ENCODE data around the gene SORBS1. TPM values are rescaled to one million over a fixed set of nuclear protein-coding genes. Genes with fewer than 3 reads are reported as not detected.

SORBS1 gene
- total RNA-seq, 1 donor from 2014 or later, result 221 TPM

GRCh38 chr10:95478935-95479334 is 82.2 kb downstream of the SORBS1 start:
- peaks cover 49% of the 10 kb centered on the region for H3K4me1 Mint-ChIP-seq (ENCODE audit: low read depth, unreplicated experiment)
- no peak for DNase-seq
- H3K27ac Mint-ChIP-seq (ENCODE audit: unreplicated experiment), result no peak overlapping the region

GRCh38 chr10:95478185-95478584 is 83.0 kb downstream of the SORBS1 start:
- peaks cover 7% of the 10 kb centered on the region for H3K9me3 Mint-ChIP-seq (ENCODE audit: unreplicated experiment)

More at GRCh38 chr10:95478935-95479334, 82.2 kb downstream of the SORBS1 start:
- Mint-ChIP-seq H3K27me3 (ENCODE audit: unreplicated experiment) (peaks cover 4% of the 10 kb centered on the region), H3K36me3 (ENCODE audit: unreplicated experiment) (peaks cover 6% of the 10 kb centered on the region), H3K4me3 (ENCODE audit: unreplicated experiment) (no peak overlapping the region), H3K9me3 (ENCODE audit: unreplicated experiment) (peaks cover 6% of the 10 kb centered on the region)
- no peak for TF ChIP-seq CTCF (IDR thresholded peaks at IDR 0.05; ENCODE audit: partially characterized antibody, unreplicated experiment)

GRCh38 chr10:95477175-95477520 is 84.0 kb downstream of the SORBS1 start:
- H3K27me3 Mint-ChIP-seq (ENCODE audit: unreplicated experiment), result peaks cover 4% of the 10 kb centered on the region
- no peak for TF ChIP-seq CTCF (IDR thresholded peaks at IDR 0.05; ENCODE audit: partially characterized antibody, unreplicated experiment)
- H3K4me1 Mint-ChIP-seq (ENCODE audit: low read depth, unreplicated experiment), result peaks cover 50% of the 10 kb centered on the region
- no peak for DNase-seq
- peaks cover 7% of the 10 kb centered on the region for H3K9me3 Mint-ChIP-seq (ENCODE audit: unreplicated experiment)
- H3K36me3 Mint-ChIP-seq (ENCODE audit: unreplicated experiment), result no peaks in the 10 kb centered on the region
- peak overlapping the region; percentile 30 for H3K27ac Mint-ChIP-seq (ENCODE audit: unreplicated experiment)
- H3K4me3 Mint-ChIP-seq (ENCODE audit: unreplicated experiment), result no peak overlapping the region

More at GRCh38 chr10:95478185-95478584, 83.0 kb downstream of the SORBS1 start:
- DNase-seq, result no peak
- peaks cover 4% of the 10 kb centered on the region for H3K27me3 Mint-ChIP-seq (ENCODE audit: unreplicated experiment)
- no peak for TF ChIP-seq CTCF (IDR thresholded peaks at IDR 0.05; ENCODE audit: partially characterized antibody, unreplicated experiment)
- peaks cover 50% of the 10 kb centered on the region for H3K4me1 Mint-ChIP-seq (ENCODE audit: low read depth, unreplicated experiment)
- H3K36me3 Mint-ChIP-seq (ENCODE audit: unreplicated experiment), result peaks cover 6% of the 10 kb centered on the region
- H3K27ac Mint-ChIP-seq (ENCODE audit: unreplicated experiment), result peak overlapping the region; percentile 50
- no peak overlapping the region for H3K4me3 Mint-ChIP-seq (ENCODE audit: unreplicated experiment)

GRCh38 chr10:95476469-95477174 is 84.5 kb downstream of the SORBS1 start:
- Mint-ChIP-seq H3K27me3 (ENCODE audit: unreplicated experiment) (peaks cover 4% of the 10 kb centered on the region), H3K4me3 (ENCODE audit: unreplicated experiment) (no peak overlapping the region), H3K4me1 (ENCODE audit: low read depth, unreplicated experiment) (peaks cover 49% of the 10 kb centered on the region), H3K36me3 (ENCODE audit: unreplicated experiment) (no peaks in the 10 kb centered on the region), H3K27ac (ENCODE audit: unreplicated experiment) (peak overlapping the region; percentile 30), H3K9me3 (ENCODE audit: unreplicated experiment) (peaks cover 7% of the 10 kb centered on the region)
- no peak for DNase-seq
- no peak for TF ChIP-seq CTCF (IDR thresholded peaks at IDR 0.05; ENCODE audit: partially characterized antibody, unreplicated experiment)

- no peak for DNase-seq
- peaks cover 8% of the 10 kb centered on the region for H3K9me3 Mint-ChIP-seq (ENCODE audit: unreplicated experiment)
- no peaks in the 10 kb centered on the region for H3K36me3 Mint-ChIP-seq (ENCODE audit: unreplicated experiment)
- no peak overlapping the region for H3K27ac Mint-ChIP-seq (ENCODE audit: unreplicated experiment)
- H3K4me1 Mint-ChIP-seq (ENCODE audit: low read depth, unreplicated experiment), result peaks cover 48% of the 10 kb centered on the region
- peaks cover 4% of the 10 kb centered on the region for H3K27me3 Mint-ChIP-seq (ENCODE audit: unreplicated experiment)
- no peak overlapping the region for H3K4me3 Mint-ChIP-seq (ENCODE audit: unreplicated experiment)
- no peak for TF ChIP-seq CTCF (IDR thresholded peaks at IDR 0.05; ENCODE audit: partially characterized antibody, unreplicated experiment)
Measured at GRCh38 chr10:95475827-95476468, 85.2 kb downstream of the SORBS1 start.

Measured in glutamatergic neuron (in vitro differentiated cells).